Smooth muscle cell (in vitro differentiated cells): ENCODE measurements around the gene LTBP3. TPM values are rescaled to one million over a fixed set of nuclear protein-coding genes. Genes with fewer than 3 reads are reported as not detected.

Experiments
- DNase-seq: peaks from one replicate; lab custom pipeline; 2025; ENCODE audit not compliant: unreplicated experiment; lab: John Stamatoyannopoulos, UW
- H2AFZ ChIP-seq: fragments of 200-600 bp; sonication (generic); 2 replicates; pipeline ENCODE4 v1.6.0; 2016; ENCODE audit warnings: antibody characterized with exemption, low read depth, mild to moderate bottlenecking
- H3F3A ChIP-seq: fragments of 200-600 bp; sonication (generic); 2 replicates; pipeline ENCODE4 v1.6.0; 2017; ENCODE audit warnings: antibody characterized with exemption, low read depth
- H3K27ac ChIP-seq: fragments of 200-600 bp; sonication (generic); 2 replicates; pipeline ENCODE4 v1.5.1; 2016; ENCODE audit warnings: low read depth, mild to moderate bottlenecking
- H3K27me3 ChIP-seq: fragments of 200-600 bp; sonication (generic); 2 replicates; pipeline ENCODE4 v1.6.1; 2016; ENCODE audit warnings: low read depth, mild to moderate bottlenecking
- H3K36me3 ChIP-seq: fragments of 200-600 bp; sonication (generic); 2 replicates; pipeline ENCODE4 v1.5.1; 2016; ENCODE audit warnings: low read depth
- H3K4me1 ChIP-seq: fragments of 200-600 bp; sonication (generic); 2 replicates; pipeline ENCODE4 v1.5.1; 2016; ENCODE audit warnings: low read depth
- H3K4me2 ChIP-seq: fragments of 200-600 bp; sonication (generic); 2 replicates; pipeline ENCODE4 v1.6.0; 2016; ENCODE audit warnings: mild to moderate bottlenecking
- H3K4me3 ChIP-seq: fragments of 200-600 bp; sonication (generic); 2 replicates; pipeline ENCODE4 v1.5.1; 2016; ENCODE audit warnings: mild to moderate bottlenecking
- H3K79me2 ChIP-seq: fragments of 200-600 bp; sonication (generic); 2 replicates; pipeline ENCODE4 v1.6.0; 2016; ENCODE audit warnings: low read depth, mild to moderate bottlenecking
- H3K9ac ChIP-seq: fragments of 200-600 bp; sonication (generic); 2 replicates; pipeline ENCODE4 v1.6.0; 2016; ENCODE audit warnings: low read depth
- H3K9me3 ChIP-seq: fragments of 200-600 bp; sonication (generic); replicated peaks from 2 replicates; pipeline ENCODE4 v1.5.1; 2016; ENCODE audit warnings: low read depth
- H4K20me1 ChIP-seq: fragments of 200-600 bp; sonication (generic); 2 replicates; pipeline ENCODE4 v1.6.0; 2016; ENCODE audit warnings: low read depth
- WGBS: methylation state at CpG from one replicate; pipeline ENCODE4 v1.1.7; 2016; ENCODE audit warnings: low lambda C conversion rate; 5-methylcytosine and 5-hydroxymethylcytosine counted together
- polyA plus RNA-seq: library from polyadenylated mRNA; unstranded; fragments of >200 nt; fragmentation: Nextera tagmentation; extraction: Ambion mirVana; gene quantifications from 2 replicates; pipeline ENCODE4 v1.2.1, GENCODE V29; 2016
- total RNA-seq: library from RNA; depleted of rRNA; stranded (reverse); fragments of >200 nt; gene quantifications from 2 replicates; pipeline ENCODE4 v1.2.3, GENCODE V29; 2014
- TF ChIP-seq, protein P1 (sequence below): fragments of 200-600 bp; sonication (generic); IDR thresholded peaks from 2 replicates; pipeline ENCODE4 v1.5.1; 2017; ENCODE audit warnings: borderline replicate concordance, mild to moderate bottlenecking, antibody characterized with exemption; ENCODE audit not compliant: insufficient read depth, poor library complexity, severe bottlenecking

LTBP3 gene
- total and polyA plus RNA-seq, 2 experiments from 2014 or later, result 33.6 to 46.4 TPM

DNA sequence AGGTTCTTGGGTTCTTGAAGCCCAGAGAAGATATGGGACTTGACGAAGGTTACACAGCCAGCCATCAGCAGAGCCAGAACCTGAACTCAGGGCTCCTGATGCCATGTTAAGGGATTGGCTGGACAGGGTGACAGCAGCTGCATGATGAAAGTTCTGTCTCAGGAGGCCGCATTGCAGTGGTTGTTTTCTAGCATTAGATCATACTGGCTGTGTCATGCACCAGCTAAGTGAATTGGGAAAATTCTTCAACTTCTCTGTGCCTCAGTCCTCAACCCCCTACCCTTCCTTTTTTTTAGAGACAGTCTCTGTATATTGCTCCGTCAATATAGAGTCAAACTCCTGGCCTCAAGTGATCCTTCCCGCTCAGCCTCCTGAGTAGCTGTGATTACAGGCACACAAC lies 5.4 kb upstream of the LTBP3 start:
- H3K4me2 ChIP-seq, result no peak overlapping the region
- H3K27me3 ChIP-seq, result no peaks in the 10 kb centered on the region
- WGBS, result 97% methylated on average over 4 of the region's 4 CpGs
- peaks cover 32% of the 10 kb centered on the region for H3F3A ChIP-seq
- no peak overlapping the region for H3K27ac ChIP-seq
- H3K36me3 ChIP-seq, result no peaks in the 10 kb centered on the region
- DNase-seq, result no peak
- H3K79me2 ChIP-seq, result peaks cover 19% of the 10 kb centered on the region
- no peaks in the 10 kb centered on the region for H4K20me1 ChIP-seq
- H3K9me3 ChIP-seq, result no peaks in the 10 kb centered on the region
- no peak overlapping the region for H3K9ac ChIP-seq
- TF ChIP-seq, protein P1, sequence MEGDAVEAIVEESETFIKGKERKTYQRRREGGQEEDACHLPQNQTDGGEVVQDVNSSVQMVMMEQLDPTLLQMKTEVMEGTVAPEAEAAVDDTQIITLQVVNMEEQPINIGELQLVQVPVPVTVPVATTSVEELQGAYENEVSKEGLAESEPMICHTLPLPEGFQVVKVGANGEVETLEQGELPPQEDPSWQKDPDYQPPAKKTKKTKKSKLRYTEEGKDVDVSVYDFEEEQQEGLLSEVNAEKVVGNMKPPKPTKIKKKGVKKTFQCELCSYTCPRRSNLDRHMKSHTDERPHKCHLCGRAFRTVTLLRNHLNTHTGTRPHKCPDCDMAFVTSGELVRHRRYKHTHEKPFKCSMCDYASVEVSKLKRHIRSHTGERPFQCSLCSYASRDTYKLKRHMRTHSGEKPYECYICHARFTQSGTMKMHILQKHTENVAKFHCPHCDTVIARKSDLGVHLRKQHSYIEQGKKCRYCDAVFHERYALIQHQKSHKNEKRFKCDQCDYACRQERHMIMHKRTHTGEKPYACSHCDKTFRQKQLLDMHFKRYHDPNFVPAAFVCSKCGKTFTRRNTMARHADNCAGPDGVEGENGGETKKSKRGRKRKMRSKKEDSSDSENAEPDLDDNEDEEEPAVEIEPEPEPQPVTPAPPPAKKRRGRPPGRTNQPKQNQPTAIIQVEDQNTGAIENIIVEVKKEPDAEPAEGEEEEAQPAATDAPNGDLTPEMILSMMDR, result no peak
- H2AFZ ChIP-seq, result no peak overlapping the region
- no peak overlapping the region for H3K4me3 ChIP-seq
- peaks cover 12% of the 10 kb centered on the region for H3K4me1 ChIP-seq

DNA sequence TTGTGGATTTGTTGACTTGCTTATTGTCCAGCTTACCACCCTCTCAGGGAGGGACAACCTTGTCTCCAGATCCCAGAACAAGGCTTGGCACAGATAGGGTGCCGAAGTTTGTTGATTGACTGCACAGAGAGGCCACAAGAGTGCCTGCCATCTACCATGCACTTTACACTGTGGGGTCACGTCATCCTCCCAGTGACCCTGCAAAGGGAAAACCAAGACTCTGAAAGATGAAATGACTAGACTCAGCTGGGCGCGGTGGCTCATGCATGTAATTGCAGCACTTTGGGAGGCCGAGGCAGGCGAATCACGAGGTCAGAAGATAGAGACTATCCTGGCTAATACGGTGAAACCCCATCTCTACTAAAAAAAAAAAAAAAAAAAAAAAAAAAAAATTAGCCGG lies 4.6 kb upstream of the LTBP3 start:
- 91% methylated on average over 9 of the region's 9 CpGs for WGBS
- Histone ChIP-seq H3K27me3 (no peaks in the 10 kb centered on the region), H3K9ac (no peak overlapping the region), H4K20me1 (no peaks in the 10 kb centered on the region), H3F3A (peaks cover 34% of the 10 kb centered on the region), H3K36me3 (no peaks in the 10 kb centered on the region), H3K4me3 (no peak overlapping the region), H2AFZ (no peak overlapping the region), H3K4me1 (peaks cover 12% of the 10 kb centered on the region), H3K79me2 (peaks cover 11% of the 10 kb centered on the region), H3K9me3 (no peaks in the 10 kb centered on the region), H3K4me2 (no peak overlapping the region), H3K27ac (no peak overlapping the region)
- no peak for DNase-seq
- TF ChIP-seq, protein P1, result no peak

DNA sequence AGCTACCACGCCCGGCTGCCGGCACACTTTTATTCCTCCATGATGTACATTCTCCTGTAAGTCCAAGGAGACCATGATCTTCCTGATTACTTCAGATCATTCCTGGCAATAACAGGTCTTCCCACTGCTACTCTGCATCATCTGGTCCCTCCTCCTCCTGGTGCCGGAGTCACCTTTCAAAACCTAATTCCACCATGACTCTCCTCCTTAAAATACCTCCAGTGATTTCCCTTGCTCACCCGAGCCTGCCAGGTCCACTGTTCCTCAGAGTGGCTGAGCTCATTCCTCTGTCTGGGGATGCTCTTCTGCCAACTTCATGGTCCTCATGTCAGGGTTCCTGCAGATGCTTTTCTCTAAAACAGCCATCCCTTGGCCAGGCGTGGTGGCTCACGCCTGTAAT lies 3.9 kb upstream of the LTBP3 start:
- peaks cover 17% of the 10 kb centered on the region for H3K4me1 ChIP-seq
- no peaks in the 10 kb centered on the region for H3K36me3 ChIP-seq
- no peak overlapping the region for H2AFZ ChIP-seq
- peaks cover 6% of the 10 kb centered on the region for H3K79me2 ChIP-seq
- TF ChIP-seq, protein P1, result no peak
- no peaks in the 10 kb centered on the region for H3K27me3 ChIP-seq
- H3F3A ChIP-seq, result peaks cover 36% of the 10 kb centered on the region
- no peak overlapping the region for H3K4me3 ChIP-seq
- no peak for DNase-seq
- no peak overlapping the region for H3K9ac ChIP-seq
- 96% methylated on average over 7 of the region's 7 CpGs for WGBS
- H3K4me2 ChIP-seq, result no peak overlapping the region
- no peaks in the 10 kb centered on the region for H4K20me1 ChIP-seq
- H3K9me3 ChIP-seq, result no peaks in the 10 kb centered on the region
- no peak overlapping the region for H3K27ac ChIP-seq
